Activated CD8-positive, alpha-beta T cell treated with anti-CD3 and anti-CD28 coated beads for 36 hours (primary cell): ENCODE data around the gene ANKRD6. TPM values are rescaled to one million over a fixed set of nuclear protein-coding genes. Genes with fewer than 3 reads are reported as not detected.

Experiments
- ATAC-seq: fragments of 200-7000 bp; cut with Tn5 transposase; one replicate; pipeline ENCODE4 v1.10.0; 2021; ENCODE audit warnings: mild to moderate bottlenecking, moderate library complexity
- CTCF ChIA-PET: fragments of 350-600 bp; sonication (Branson Sonifier 250); formaldehyde crosslinking; loops from one replicate; lab custom pipeline; 2021; ENCODE audit warnings: antibody characterized with exemption; lab: Charles Lee
- POLR2A ChIA-PET: fragments of 350-600 bp; sonication (Branson Sonifier 250); formaldehyde crosslinking; loops from one replicate; lab custom pipeline; 2021; ENCODE audit warnings: antibody characterized with exemption; lab: Charles Lee
- DNase-seq: peaks from one replicate; pipeline ENCODE4 v3.0.0-alpha.2; 2020
- H3K27ac Mint-ChIP-seq: one replicate; pipeline ENCODE4 v1.8.0; 2021; ENCODE audit warnings: mild to moderate bottlenecking, mixed read lengths
- H3K27me3 Mint-ChIP-seq: one replicate; pipeline ENCODE4 v1.8.0; 2021; ENCODE audit warnings: mixed read lengths
- H3K36me3 Mint-ChIP-seq: one replicate; pipeline ENCODE4 v1.8.0; 2021; ENCODE audit warnings: low read depth, mixed read lengths
- H3K4me1 Mint-ChIP-seq: one replicate; pipeline ENCODE4 v1.8.0; 2021; ENCODE audit warnings: low read depth, mixed read lengths
- H3K4me3 Mint-ChIP-seq: one replicate; pipeline ENCODE4 v1.8.0; 2021; ENCODE audit warnings: mild to moderate bottlenecking, moderate library complexity, mixed read lengths
- H3K9me3 Mint-ChIP-seq: one replicate; pipeline ENCODE4 v1.8.0; 2021; ENCODE audit warnings: mixed read lengths
- CTCF ChIP-seq: fragments of 200-600 bp; IDR thresholded peaks from one replicate; pipeline ENCODE4 v1.8.0; 2022; ENCODE audit warnings: antibody characterized with exemption, mild to moderate bottlenecking
- intact Hi-C: fragments of 100-400 bp; cut with micrococcal nuclease; formaldehyde crosslinking; loops from one replicate; pipeline ENCODE4 v1.10.0; 2022
- total RNA-seq, 2 experiments: library from RNA; stranded (reverse); gene quantifications; one replicate each; pipeline ENCODE4 v1.2.3, GENCODE V29; 2021

The ANKRD6 gene
- total RNA-seq, 2 experiments from 2014 or later, result 3.5 to 4.9 TPM

GRCh38 chr6:89503641-89504040 is 70.7 kb downstream of the ANKRD6 start:
- Mint-ChIP-seq H3K27me3 (no peaks in the 10 kb centered on the region), H3K36me3 (no peaks in the 10 kb centered on the region), H3K27ac (no peak overlapping the region), H3K4me1 (no peaks in the 10 kb centered on the region), H3K9me3 (no peaks in the 10 kb centered on the region), H3K4me3 (no peak overlapping the region)
- intact Hi-C loops, result no loop called here
- ATAC-seq (no peak), DNase-seq (no peak)
- TF ChIP-seq CTCF, result no peak
- POLR2A ChIA-PET, result no interaction called here
- CTCF ChIA-PET, result no interaction called here

GRCh38 chr6:89505847-89506246 is 72.9 kb downstream of the ANKRD6 start:
- Mint-ChIP-seq H3K27me3 (no peaks in the 10 kb centered on the region), H3K36me3 (no peaks in the 10 kb centered on the region), H3K27ac (no peak overlapping the region), H3K4me1 (no peaks in the 10 kb centered on the region), H3K4me3 (no peak overlapping the region), H3K9me3 (no peaks in the 10 kb centered on the region)
- ChIA-PET POLR2A (no interaction called here), CTCF (no interaction called here)
- intact Hi-C loops, result no loop called here
- ATAC-seq, result no peak
- DNase-seq, result no peak
- no peak for TF ChIP-seq CTCF

GRCh38 chr6:89506716-89507617 is 74.0 kb downstream of the ANKRD6 start:
- no peak for TF ChIP-seq CTCF
- ATAC-seq (no peak), DNase-seq (no peak)
- Mint-ChIP-seq H3K36me3 (no peaks in the 10 kb centered on the region), H3K4me3 (no peak overlapping the region), H3K4me1 (no peaks in the 10 kb centered on the region), H3K9me3 (no peaks in the 10 kb centered on the region), H3K27me3 (no peaks in the 10 kb centered on the region), H3K27ac (no peak overlapping the region)
- CTCF ChIA-PET, result interaction anchor here (0.7 to 0.9 kb wide), 2 partner anchors 91 to 135 kb away, joined by 3 read pairs; no protein-coding TSS in a partner anchor
- POLR2A ChIA-PET, result no interaction called here
- intact Hi-C loops, result no loop called here

- H3K9me3 Mint-ChIP-seq, result no peaks in the 10 kb centered on the region
- ChIA-PET CTCF (no interaction called here), POLR2A (no interaction called here)
- no peaks in the 10 kb centered on the region for H3K27me3 Mint-ChIP-seq
- H3K36me3 Mint-ChIP-seq, result no peaks in the 10 kb centered on the region
- intact Hi-C loops, result no loop called here
- no peak overlapping the region for H3K27ac Mint-ChIP-seq
- no peak overlapping the region for H3K4me3 Mint-ChIP-seq
- H3K4me1 Mint-ChIP-seq, result no peaks in the 10 kb centered on the region
- no peak for TF ChIP-seq CTCF
- no peak for ATAC-seq
- no peak for DNase-seq
These were observed 76.0 kb downstream of the ANKRD6 start for GRCh38 chr6:89508755-89509563.

- Mint-ChIP-seq H3K9me3 (no peaks in the 10 kb centered on the region), H3K36me3 (no peaks in the 10 kb centered on the region), H3K27me3 (no peaks in the 10 kb centered on the region), H3K4me3 (no peak overlapping the region), H3K27ac (no peak overlapping the region), H3K4me1 (no peaks in the 10 kb centered on the region)
- ATAC-seq (no peak), DNase-seq (no peak)
- TF ChIP-seq CTCF, result no peak
- POLR2A ChIA-PET, result no interaction called here
- CTCF ChIA-PET, result no interaction called here
- intact Hi-C loops, result no loop called here
These were observed 76.9 kb downstream of the ANKRD6 start for GRCh38 chr6:89509777-89510281.
